VCaP (cell line): ENCODE measurements around the gene AEBP2.
"Not testable (repeated sequence)": the region's sequence is repeated elsewhere in the genome, so short reads cannot be mapped to it uniquely, and the experiment has no call there.

Source experiments
- H3K27ac ChIP-seq: fragments of 450-650 bp; 2 replicates; pipeline ENCODE4 v1.5.1; 2017
- CTCF ChIP-seq: fragments of 450-650 bp; conservative IDR thresholded peaks from 2 replicates; pipeline ENCODE4 v1.5.1; 2017; ENCODE audit warnings: mild to moderate bottlenecking, moderate library complexity

The AEBP2 gene

GRCh38 chr12:19439059-19440018 lies at the start of gene AEBP2:
Gene AEBP2, plus strand, starts transcription at chr12:19439492. Its CDS starts 208 bp downstream, at chr12:19439700.
- H3K27ac ChIP-seq, result peak within 1 kb of the TSS; percentile 92

GRCh38 chr12:19390051-19390598 lies 49.2 kb upstream of the AEBP2 start:
- H3K27ac ChIP-seq, result no peak overlapping the region

More at GRCh38 chr12:19439059-19440018, at the start of gene AEBP2:
- no peak for TF ChIP-seq CTCF

GRCh38 chr12:19392644-19393043 lies 46.6 kb upstream of the AEBP2 start:
- H3K27ac ChIP-seq, result not testable (repeated sequence)

More at GRCh38 chr12:19390051-19390598, 49.2 kb upstream of the AEBP2 start:
- no peak for TF ChIP-seq CTCF

GRCh38 chr12:19394385-19394784 lies 44.9 kb upstream of the AEBP2 start:
- no peak overlapping the region for H3K27ac ChIP-seq
- no peak for TF ChIP-seq CTCF

- TF ChIP-seq CTCF, result no peak
- no peak overlapping the region for H3K27ac ChIP-seq
Measured at GRCh38 chr12:19397534-19397933, 41.8 kb upstream of the AEBP2 start.

GRCh38 chr12:19398376-19399363 lies 40.6 kb upstream of the AEBP2 start:
- no peak for TF ChIP-seq CTCF

GRCh38 chr12:19400649-19401285 lies 38.5 kb upstream of the AEBP2 start:
- not testable (repeated sequence) for H3K27ac ChIP-seq

More at GRCh38 chr12:19398376-19399363, 40.6 kb upstream of the AEBP2 start:
- H3K27ac ChIP-seq, result no peak overlapping the region

GRCh38 chr12:19402211-19402610 lies 37.1 kb upstream of the AEBP2 start:
- TF ChIP-seq CTCF, result no peak
- H3K27ac ChIP-seq, result no peak overlapping the region
